Measurements from ENCODE around the gene TIRAP. TPM values are rescaled to one million over a fixed set of nuclear protein-coding genes. Genes with fewer than 3 reads are reported as not detected.

The TIRAP gene
- total RNA-seq, 1 experiment from 2014 or later, result 4.4 TPM

GRCh38 chr11:126257764-126258163 lies 25.1 kb upstream of the TIRAP start:
- H3K27me3 ChIP-seq (ENCODE audit: low read length), result no peaks in the 10 kb centered on the region
- no peaks in the 10 kb centered on the region for H3K4me1 ChIP-seq (ENCODE audit: low read length)
- no peak overlapping the region for H3K4me3 ChIP-seq (ENCODE audit: low read length)
- DNase-seq, result no peak
- H3K9me3 ChIP-seq (ENCODE audit: low read length), result no peaks in the 10 kb centered on the region
- H3K9ac ChIP-seq (ENCODE audit: low read length), result no peak overlapping the region
- H3K79me2 ChIP-seq (ENCODE audit: low read length), result no peaks in the 10 kb centered on the region
- H2AFZ ChIP-seq (ENCODE audit: low read length), result no peak overlapping the region
- no peak overlapping the region for H3K4me2 ChIP-seq (ENCODE audit: low read depth, low read length, poor library complexity, severe bottlenecking)
- no peaks in the 10 kb centered on the region for H3K9me2 ChIP-seq (replicated peaks; ENCODE audit: insufficient read depth, low read length)
- H4K20me1 ChIP-seq (ENCODE audit: insufficient read depth, low read depth, low read length), result no peaks in the 10 kb centered on the region
- H3K27ac ChIP-seq (ENCODE audit: low read length), result no peak overlapping the region
- 0 out of 2 replicates have a peak, but pooled peaks cover 3% of the 10 kb centered on the region for H3K36me3 ChIP-seq (ENCODE audit: insufficient read depth, low read length)

GRCh38 chr11:126262216-126262615 lies 20.7 kb upstream of the TIRAP start:
- H2AFZ ChIP-seq (ENCODE audit: low read length), result no peak overlapping the region
- H3K79me2 ChIP-seq (ENCODE audit: low read length), result peaks cover 6% of the 10 kb centered on the region
- H3K9me2 ChIP-seq (replicated peaks; ENCODE audit: insufficient read depth, low read length), result no peaks in the 10 kb centered on the region
- no peak overlapping the region for H3K9ac ChIP-seq (ENCODE audit: low read length)
- H3K4me3 ChIP-seq (ENCODE audit: low read length), result no peak overlapping the region
- no peak for DNase-seq
- H3K4me2 ChIP-seq (ENCODE audit: low read depth, low read length, poor library complexity, severe bottlenecking), result no peak overlapping the region
- no peaks in the 10 kb centered on the region for H4K20me1 ChIP-seq (ENCODE audit: insufficient read depth, low read depth, low read length)
- no peaks in the 10 kb centered on the region for H3K9me3 ChIP-seq (ENCODE audit: low read length)
- H3K36me3 ChIP-seq (ENCODE audit: insufficient read depth, low read length), result peaks cover 16% of the 10 kb centered on the region
- H3K27me3 ChIP-seq (ENCODE audit: low read length), result no peaks in the 10 kb centered on the region
- H3K4me1 ChIP-seq (ENCODE audit: low read length), result peaks cover 1% of the 10 kb centered on the region
- no peak overlapping the region for H3K27ac ChIP-seq (ENCODE audit: low read length)

DNA sequence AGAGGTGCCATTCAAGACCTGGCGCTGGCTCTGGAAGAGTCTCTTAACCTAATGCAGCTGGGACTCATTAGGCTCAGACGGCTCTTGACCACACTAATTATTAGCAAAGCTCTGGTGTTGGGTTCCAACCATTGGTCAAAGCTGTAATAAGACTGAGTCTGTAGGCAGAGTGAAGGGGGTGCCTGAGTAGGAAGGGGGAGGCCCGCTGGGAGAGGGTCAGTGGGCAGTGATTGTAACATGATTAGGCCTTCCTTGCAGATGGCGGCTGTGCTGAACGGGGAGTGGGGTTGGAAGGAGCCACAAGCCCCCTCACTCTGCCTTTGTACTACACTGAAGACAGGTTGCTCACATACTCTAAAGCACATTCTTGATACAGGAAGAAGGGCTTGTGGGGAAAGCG lies 19.4 kb upstream of the TIRAP start:
- Histone ChIP-seq H3K4me3 (ENCODE audit: low read length) (no peak overlapping the region), H3K9me3 (ENCODE audit: low read length) (no peaks in the 10 kb centered on the region), H3K27me3 (ENCODE audit: low read length) (no peaks in the 10 kb centered on the region), H3K27ac (ENCODE audit: low read length) (no peak overlapping the region), H3K9me2 (replicated peaks; ENCODE audit: insufficient read depth, low read length) (no peaks in the 10 kb centered on the region), H3K9ac (ENCODE audit: low read length) (no peak overlapping the region), H4K20me1 (ENCODE audit: insufficient read depth, low read depth, low read length) (no peaks in the 10 kb centered on the region), H3K4me2 (ENCODE audit: low read depth, low read length, poor library complexity, severe bottlenecking) (no peak overlapping the region), H3K79me2 (ENCODE audit: low read length) (peaks cover 19% of the 10 kb centered on the region), H3K36me3 (ENCODE audit: insufficient read depth, low read length) (peaks cover 18% of the 10 kb centered on the region), H2AFZ (ENCODE audit: low read length) (no peak overlapping the region), H3K4me1 (ENCODE audit: low read length) (peaks cover 9% of the 10 kb centered on the region)
- no peak for DNase-seq

- no peak overlapping the region for H3K4me3 ChIP-seq (ENCODE audit: low read length)
- DNase-seq, result no peak
- H3K9me3 ChIP-seq (ENCODE audit: low read length), result no peaks in the 10 kb centered on the region
- H3K9ac ChIP-seq (ENCODE audit: low read length), result no peak overlapping the region
- H3K4me2 ChIP-seq (ENCODE audit: low read depth, low read length, poor library complexity, severe bottlenecking), result no peak overlapping the region
- no peaks in the 10 kb centered on the region for H3K9me2 ChIP-seq (replicated peaks; ENCODE audit: insufficient read depth, low read length)
- H3K27me3 ChIP-seq (ENCODE audit: low read length), result no peaks in the 10 kb centered on the region
- peaks cover 39% of the 10 kb centered on the region for H3K79me2 ChIP-seq (ENCODE audit: low read length)
- H3K27ac ChIP-seq (ENCODE audit: low read length), result no peak overlapping the region
- no peaks in the 10 kb centered on the region for H4K20me1 ChIP-seq (ENCODE audit: insufficient read depth, low read depth, low read length)
- H3K36me3 ChIP-seq (ENCODE audit: insufficient read depth, low read length), result peaks cover 18% of the 10 kb centered on the region
- no peak overlapping the region for H2AFZ ChIP-seq (ENCODE audit: low read length)
- peaks cover 15% of the 10 kb centered on the region for H3K4me1 ChIP-seq (ENCODE audit: low read length)
Measured at GRCh38 chr11:126265811-126266210, 17.1 kb upstream of the TIRAP start.

- Histone ChIP-seq H2AFZ (ENCODE audit: low read length) (no peak overlapping the region), H3K27me3 (ENCODE audit: low read length) (no peaks in the 10 kb centered on the region)
Measured at GRCh38 chr11:126267650-126268049, 15.2 kb upstream of the TIRAP start.

DNA sequence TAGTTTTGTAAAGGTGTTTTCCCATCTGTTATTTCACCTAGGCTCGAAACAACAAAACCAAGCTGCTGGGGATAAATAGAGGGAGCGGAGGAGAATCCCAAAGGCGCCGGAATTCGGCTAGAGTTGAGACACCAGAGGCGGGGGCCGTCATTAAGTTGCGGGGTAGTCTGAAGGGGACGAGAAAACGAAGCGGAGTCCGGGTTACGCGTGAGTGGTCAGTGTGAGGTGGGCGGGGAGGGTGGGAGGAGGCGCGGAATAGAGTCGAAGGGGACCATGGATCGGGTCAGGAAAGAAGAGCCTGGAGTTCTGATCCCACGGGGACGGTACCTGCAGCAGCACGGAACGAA lies 14.6 kb upstream of the TIRAP start:
- Histone ChIP-seq H3K9me3 (ENCODE audit: low read length) (no peaks in the 10 kb centered on the region), H3K27ac (ENCODE audit: low read length) (no peak overlapping the region; the same call in 1 of the 2 replicates), H3K9me2 (replicated peaks; ENCODE audit: insufficient read depth, low read length) (no peaks in the 10 kb centered on the region), H3K4me3 (ENCODE audit: low read length) (peak overlapping the region; percentile 84), H3K4me1 (ENCODE audit: low read length) (peaks cover 15% of the 10 kb centered on the region), H2AFZ (ENCODE audit: low read length) (no peak overlapping the region), H3K27me3 (ENCODE audit: low read length) (no peaks in the 10 kb centered on the region), H3K9ac (ENCODE audit: low read length) (peak overlapping the region; percentile 83), H3K4me2 (ENCODE audit: low read depth, low read length, poor library complexity, severe bottlenecking) (peak overlapping the region; percentile 88), H4K20me1 (ENCODE audit: insufficient read depth, low read depth, low read length) (no peaks in the 10 kb centered on the region), H3K79me2 (ENCODE audit: low read length) (peaks cover 39% of the 10 kb centered on the region), H3K36me3 (ENCODE audit: insufficient read depth, low read length) (peaks cover 18% of the 10 kb centered on the region)
- DNase-seq, result no peak

More at GRCh38 chr11:126267650-126268049, 15.2 kb upstream of the TIRAP start:
- no peaks in the 10 kb centered on the region for H4K20me1 ChIP-seq (ENCODE audit: insufficient read depth, low read depth, low read length)
- H3K9me2 ChIP-seq (replicated peaks; ENCODE audit: insufficient read depth, low read length), result no peaks in the 10 kb centered on the region
- H3K4me1 ChIP-seq (ENCODE audit: low read length), result peaks cover 15% of the 10 kb centered on the region
- H3K79me2 ChIP-seq (ENCODE audit: low read length), result peaks cover 39% of the 10 kb centered on the region
- no peak for DNase-seq
- peak overlapping the region; percentile 84 for H3K4me3 ChIP-seq (ENCODE audit: low read length)
- peak overlapping the region; percentile 83 for H3K9ac ChIP-seq (ENCODE audit: low read length)
- no peak overlapping the region; the same call in 1 of the 2 replicates for H3K27ac ChIP-seq (ENCODE audit: low read length)
- H3K9me3 ChIP-seq (ENCODE audit: low read length), result no peaks in the 10 kb centered on the region
- H3K36me3 ChIP-seq (ENCODE audit: insufficient read depth, low read length), result peaks cover 18% of the 10 kb centered on the region
- peak overlapping the region; percentile 88 for H3K4me2 ChIP-seq (ENCODE audit: low read depth, low read length, poor library complexity, severe bottlenecking)

DNA sequence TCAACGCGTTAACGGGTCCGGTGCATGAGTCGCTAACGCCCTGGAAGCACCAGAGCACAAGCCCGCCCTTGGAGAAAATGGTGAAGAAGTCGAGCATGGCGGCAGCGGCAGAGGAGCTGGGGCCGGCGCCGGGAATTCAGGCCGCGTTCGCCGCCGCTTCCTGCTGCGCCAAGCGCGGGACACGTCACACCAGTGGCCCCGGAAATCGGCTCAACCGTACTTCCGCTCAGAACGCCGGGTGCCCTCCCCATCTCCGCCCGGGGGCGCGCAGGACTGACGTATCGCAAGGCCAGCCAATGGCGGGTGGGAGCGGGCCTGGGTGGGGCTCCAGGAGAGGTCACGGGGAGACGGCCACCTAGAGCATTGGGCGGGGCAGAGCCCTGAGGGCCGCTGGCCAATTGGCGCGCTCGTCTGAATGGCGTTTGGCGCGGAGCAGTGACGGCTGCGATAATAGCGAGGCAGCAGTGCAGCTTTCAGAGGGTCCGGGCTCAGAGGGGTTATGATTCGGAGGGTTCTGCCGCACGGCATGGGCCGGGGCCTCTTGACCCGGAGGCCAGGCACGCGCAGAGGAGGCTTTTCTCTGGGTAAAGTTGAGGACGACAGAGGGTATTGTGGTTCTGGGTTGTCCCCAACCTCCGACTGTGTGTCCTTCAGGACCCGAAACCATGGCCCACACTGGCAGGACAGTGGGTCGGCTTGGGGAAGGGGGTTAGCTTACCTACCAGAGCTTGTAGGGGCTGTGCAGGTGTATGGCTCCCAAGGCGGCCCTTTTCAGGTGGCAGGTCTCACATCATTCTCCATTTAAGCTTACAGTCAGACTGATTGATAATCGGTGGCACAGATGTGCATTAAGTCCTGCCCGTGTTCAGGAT lies 13.9 kb upstream of the TIRAP start, which contains the start of the genes FOXRED1 and SRPRA:
Gene FOXRED1 (plus strand): TSS at position 447 of the 872 bp plus-strand sequence. CDS start 53 bp downstream, at position 500.
Gene SRPRA (minus strand): TSS at position 188 of the 872 bp plus-strand sequence. CDS start 91 bp downstream, at position 97.
- no peaks in the 10 kb centered on the region for H3K9me3 ChIP-seq (ENCODE audit: low read length)
- H3K27me3 ChIP-seq (ENCODE audit: low read length), result no peaks in the 10 kb centered on the region
- H3K9ac ChIP-seq (ENCODE audit: low read length), result peak within 1 kb of the TSS; percentile 88
- H3K36me3 ChIP-seq (ENCODE audit: insufficient read depth, low read length), result peaks cover 18% of the 10 kb centered on the region
- H3K9me2 ChIP-seq (replicated peaks; ENCODE audit: insufficient read depth, low read length), result no peaks in the 10 kb centered on the region
- no peaks in the 10 kb centered on the region for H4K20me1 ChIP-seq (ENCODE audit: insufficient read depth, low read depth, low read length)
- peaks cover 15% of the 10 kb centered on the region for H3K4me1 ChIP-seq (ENCODE audit: low read length)
- no peak within 1 kb of the TSS; the same call in 1 of the 2 replicates for H3K27ac ChIP-seq (ENCODE audit: low read length)
- peaks cover 39% of the 10 kb centered on the region for H3K79me2 ChIP-seq (ENCODE audit: low read length)
- peak; percentile 98 for DNase-seq
- H3K4me2 ChIP-seq (ENCODE audit: low read depth, low read length, poor library complexity, severe bottlenecking), result peak within 1 kb of the TSS; percentile 88
- H2AFZ ChIP-seq (ENCODE audit: low read length), result no peak within 1 kb of the TSS
- H3K4me3 ChIP-seq (ENCODE audit: low read length), result peak within 1 kb of the TSS; percentile 92

GRCh38 chr11:126277322-126277721 lies 5.6 kb upstream of the TIRAP start:
- Histone ChIP-seq H3K4me2 (ENCODE audit: low read depth, low read length, poor library complexity, severe bottlenecking) (no peak overlapping the region), H3K9ac (ENCODE audit: low read length) (no peak overlapping the region)

More at GRCh38 chr11:126277322-126277721, 5.6 kb upstream of the TIRAP start:
- Histone ChIP-seq H3K27me3 (ENCODE audit: low read length) (no peaks in the 10 kb centered on the region), H3K9me3 (ENCODE audit: low read length) (no peaks in the 10 kb centered on the region), H3K36me3 (ENCODE audit: insufficient read depth, low read length) (no peaks in the 10 kb centered on the region; the same call in 1 of the 2 replicates), H3K4me1 (ENCODE audit: low read length) (peaks cover under 1% of the 10 kb centered on the region; the same call in 1 of the 2 replicates), H3K4me3 (ENCODE audit: low read length) (no peak overlapping the region), H3K79me2 (ENCODE audit: low read length) (no peaks in the 10 kb centered on the region), H2AFZ (ENCODE audit: low read length) (no peak overlapping the region), H3K9me2 (replicated peaks; ENCODE audit: insufficient read depth, low read length) (no peaks in the 10 kb centered on the region), H3K27ac (ENCODE audit: low read length) (no peak overlapping the region), H4K20me1 (ENCODE audit: insufficient read depth, low read depth, low read length) (no peaks in the 10 kb centered on the region)
- DNase-seq, result no peak
